GM12874 (cell line): ENCODE data around the gene OSTC.

Experiments used
- TF ChIP-seq, protein P1 (sequence below): IDR thresholded peaks from 2 replicates; pipeline ENCODE4 v1.5.1; 2011; ENCODE audit warnings: low read depth, mild to moderate bottlenecking, control low read depth, low read length, moderate library complexity; ENCODE audit not compliant: insufficient read depth

OSTC gene

DNA sequence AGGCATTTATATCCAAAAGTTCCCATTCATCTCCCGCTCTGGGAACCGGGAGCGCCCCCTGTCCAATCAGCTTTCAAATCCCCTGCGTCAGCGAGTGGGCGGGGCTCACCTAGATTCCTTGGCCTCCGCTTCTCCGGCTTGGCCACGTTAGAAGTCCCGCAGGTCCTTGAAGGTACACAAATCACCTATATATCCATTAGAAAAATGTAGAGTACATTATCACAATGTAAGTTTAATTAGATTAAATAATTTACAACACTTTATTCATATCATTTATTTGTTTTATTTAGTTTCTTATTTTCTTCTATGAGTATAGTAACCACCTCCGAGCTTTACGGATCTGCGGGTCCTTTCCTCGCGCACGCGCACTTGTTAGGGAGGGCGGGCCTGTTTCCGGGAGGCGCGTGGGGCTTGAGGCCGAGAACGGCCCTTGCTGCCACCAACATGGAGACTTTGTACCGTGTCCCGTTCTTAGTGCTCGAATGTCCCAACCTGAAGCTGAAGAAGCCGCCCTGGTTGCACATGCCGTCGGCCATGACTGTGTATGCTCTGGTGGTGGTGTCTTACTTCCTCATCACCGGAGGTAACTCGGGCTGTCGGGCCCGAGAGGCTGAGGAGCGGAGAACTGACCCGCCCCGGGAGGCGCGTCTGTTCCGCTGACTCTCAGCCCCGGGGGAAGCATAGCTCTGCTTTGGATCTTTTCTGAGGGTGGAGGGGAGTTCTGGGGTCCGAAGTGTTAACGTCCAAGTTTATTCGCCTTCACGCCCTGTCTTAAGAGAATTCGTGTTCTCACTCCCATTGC, at the start of gene OSTC:
Gene OSTC, plus strand, starts transcription at position 388 of the 802 bp plus-strand sequence. Its CDS starts 57 bp downstream, at position 445.
- TF ChIP-seq, protein P1, sequence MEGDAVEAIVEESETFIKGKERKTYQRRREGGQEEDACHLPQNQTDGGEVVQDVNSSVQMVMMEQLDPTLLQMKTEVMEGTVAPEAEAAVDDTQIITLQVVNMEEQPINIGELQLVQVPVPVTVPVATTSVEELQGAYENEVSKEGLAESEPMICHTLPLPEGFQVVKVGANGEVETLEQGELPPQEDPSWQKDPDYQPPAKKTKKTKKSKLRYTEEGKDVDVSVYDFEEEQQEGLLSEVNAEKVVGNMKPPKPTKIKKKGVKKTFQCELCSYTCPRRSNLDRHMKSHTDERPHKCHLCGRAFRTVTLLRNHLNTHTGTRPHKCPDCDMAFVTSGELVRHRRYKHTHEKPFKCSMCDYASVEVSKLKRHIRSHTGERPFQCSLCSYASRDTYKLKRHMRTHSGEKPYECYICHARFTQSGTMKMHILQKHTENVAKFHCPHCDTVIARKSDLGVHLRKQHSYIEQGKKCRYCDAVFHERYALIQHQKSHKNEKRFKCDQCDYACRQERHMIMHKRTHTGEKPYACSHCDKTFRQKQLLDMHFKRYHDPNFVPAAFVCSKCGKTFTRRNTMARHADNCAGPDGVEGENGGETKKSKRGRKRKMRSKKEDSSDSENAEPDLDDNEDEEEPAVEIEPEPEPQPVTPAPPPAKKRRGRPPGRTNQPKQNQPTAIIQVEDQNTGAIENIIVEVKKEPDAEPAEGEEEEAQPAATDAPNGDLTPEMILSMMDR = no peak

DNA sequence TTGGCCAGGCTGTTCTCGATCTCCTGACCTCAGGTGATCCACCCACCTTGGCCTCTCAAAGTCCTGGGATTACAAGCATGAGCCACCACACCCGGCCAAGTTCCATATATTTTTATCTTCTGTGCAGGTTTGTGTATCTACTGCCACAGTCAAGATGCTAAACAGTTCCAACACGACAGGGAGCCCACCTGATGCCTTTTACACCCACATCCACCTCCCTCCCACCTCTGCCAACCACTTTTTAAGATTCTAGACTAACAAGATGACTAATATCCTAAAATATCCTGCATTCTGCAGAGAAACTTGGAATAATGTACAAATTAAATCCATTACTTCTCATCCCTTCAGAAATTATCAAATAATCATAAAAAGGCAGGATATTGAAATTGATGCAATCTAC, 49.3 kb upstream of the OSTC start:
- TF ChIP-seq, protein P1 = no peak

DNA sequence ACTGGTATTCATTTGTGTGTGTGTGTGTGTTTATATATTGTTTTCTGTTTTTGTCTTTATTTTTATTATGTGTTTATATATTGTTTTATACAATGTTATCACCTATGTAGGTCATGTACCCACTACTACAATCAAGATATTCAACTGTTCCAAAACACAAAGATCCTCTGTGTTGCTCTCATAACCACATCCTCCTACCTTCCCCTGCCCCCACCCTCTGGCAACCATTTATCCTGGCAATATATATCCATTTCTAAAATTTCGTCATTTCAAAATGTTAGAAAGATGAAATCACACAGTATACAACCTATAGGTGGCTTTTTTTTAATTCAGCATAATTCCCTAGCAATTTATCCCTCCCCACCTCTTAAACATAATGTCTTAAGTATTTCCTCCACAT, 48.9 kb upstream of the OSTC start:
- TF ChIP-seq, protein P1 = no peak

DNA sequence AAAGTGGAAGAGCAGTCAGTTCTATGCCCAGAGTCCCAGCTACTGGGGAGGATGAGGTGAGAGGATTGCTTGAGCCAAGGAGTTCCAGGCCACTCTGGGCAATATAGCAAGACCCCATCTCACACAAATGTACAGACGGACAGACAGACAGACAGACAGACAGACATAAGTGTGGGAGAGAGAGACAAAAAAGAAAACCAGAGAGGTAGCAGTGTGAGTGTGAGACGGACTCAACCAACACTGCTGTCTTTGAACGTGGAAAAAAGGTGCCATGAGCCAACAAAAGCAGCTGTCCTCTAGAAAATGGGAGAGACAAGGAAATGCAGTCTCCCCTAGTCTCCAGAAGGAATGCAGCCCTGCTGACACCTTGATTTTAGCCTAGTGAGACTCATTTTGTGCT, 48.2 kb upstream of the OSTC start:
- TF ChIP-seq, protein P1 = no peak

DNA sequence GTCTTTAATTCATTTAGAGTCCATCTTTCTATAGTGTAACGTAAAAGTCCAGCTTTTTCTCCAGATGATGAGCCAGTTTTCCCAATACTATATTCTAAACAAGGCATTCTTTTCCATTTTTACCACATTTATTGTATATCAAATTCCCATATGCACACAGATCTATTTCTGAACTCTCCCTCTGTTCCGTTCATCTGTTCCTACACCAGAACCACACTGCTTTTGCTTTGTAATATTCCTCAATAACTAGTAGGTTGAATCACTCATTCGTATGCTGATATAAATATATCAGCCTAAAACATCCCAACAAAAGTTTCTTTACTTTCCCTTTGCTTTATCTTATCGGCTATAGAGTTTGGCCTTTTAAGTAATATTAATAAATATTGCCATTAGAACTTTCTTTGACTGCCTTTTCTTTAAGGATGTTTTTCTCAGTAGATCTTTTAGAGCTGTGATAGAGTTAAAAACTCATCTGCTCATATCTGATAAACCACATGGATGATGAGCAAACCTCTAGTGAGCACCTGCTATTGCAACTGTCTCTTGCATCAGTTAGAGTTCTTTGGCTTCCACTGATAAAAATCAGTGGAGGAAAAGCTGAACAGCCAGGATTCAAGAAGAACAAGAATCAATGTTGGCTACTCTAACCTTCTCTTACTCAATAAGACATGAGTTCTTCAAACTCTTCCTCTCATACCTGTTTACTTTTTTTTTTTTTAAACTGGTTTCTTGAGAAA, 43.2 kb upstream of the OSTC start:
- TF ChIP-seq, protein P1 = no peak

DNA sequence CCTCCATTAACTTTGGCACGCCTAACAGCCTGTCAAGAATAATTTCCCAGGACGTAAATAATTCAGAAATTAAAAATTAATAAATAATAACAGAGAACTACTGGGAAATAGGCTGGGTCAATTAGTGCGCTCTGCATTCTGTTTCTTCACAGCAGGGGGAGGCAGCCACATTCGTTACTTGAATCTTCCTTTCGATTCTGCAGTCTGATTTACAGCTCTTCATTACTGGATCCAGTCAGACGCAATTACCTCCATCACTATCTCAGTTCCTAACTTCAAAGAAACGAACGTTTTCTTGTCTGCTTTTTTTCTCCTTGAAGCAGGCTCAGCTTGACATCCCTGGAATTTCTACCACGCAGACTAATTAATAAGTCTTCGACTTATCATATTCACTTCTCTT, 39.0 kb upstream of the OSTC start:
- TF ChIP-seq, protein P1 = no peak

DNA sequence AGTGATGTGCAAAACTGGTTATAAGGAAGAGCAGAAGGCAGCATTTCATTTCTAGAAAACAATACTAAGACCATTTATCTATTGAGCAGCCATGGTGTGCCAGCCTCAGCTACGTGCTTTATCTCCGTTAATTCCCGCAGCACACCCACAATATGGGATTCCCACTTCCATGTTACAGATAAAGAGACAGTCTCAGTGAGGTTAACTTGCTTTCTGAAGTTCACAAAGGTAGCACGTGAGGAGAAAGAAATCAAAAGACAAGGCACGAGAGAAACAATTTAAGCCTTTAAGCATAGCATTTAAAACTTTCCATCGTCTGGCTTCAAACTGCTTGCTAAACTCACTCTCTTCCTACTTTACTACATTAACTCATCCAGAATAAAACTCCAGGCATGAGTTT, 38.0 kb upstream of the OSTC start:
- TF ChIP-seq, protein P1 = no peak
